Right lobe of liver (tissue), 6 donors: Measurements from ENCODE around the gene ACACA. TPM values are rescaled to one million over a fixed set of nuclear protein-coding genes. Genes with fewer than 3 reads are reported as not detected.

Source experiments
- ATAC-seq, 4 donors: fragments of 200-7000 bp; cut with Tn5 transposase; one replicate each; pipeline ENCODE4 v1.9.1; 2020; ENCODE audit warnings: mild to moderate bottlenecking in 4 of 4, moderate library complexity in 4 of 4
- DNase-seq, 3 donors: peaks; one replicate each; pipeline ENCODE4 v3.0.0-alpha.2; 2020
- H3K27ac ChIP-seq, 3 donors: fragments of 200-600 bp; one replicate each; pipeline ENCODE4 v1.8.0; 2022
- H3K27me3 ChIP-seq, 2 donors: fragments of 200-600 bp; one replicate each; pipeline ENCODE4 v1.8.0; 2022
- H3K36me3 ChIP-seq, 4 donors: fragments of 200-600 bp; sonication (generic) in 1 of 4; one replicate each; pipeline versions ENCODE4 v1.5.1 to v1.8.0; 2017 to 2022; ENCODE audit warnings: control low read depth in 1 of 4
- H3K4me1 ChIP-seq, 4 donors: fragments of 200-600 bp; sonication (generic) in 1 of 4; one replicate each; pipeline versions ENCODE4 v1.5.1 to v1.8.0; 2017 to 2022; ENCODE audit warnings: control low read depth in 1 of 4
- H3K4me3 ChIP-seq, 3 donors: fragments of 200-600 bp; one replicate each; pipeline ENCODE4 v1.8.0; 2022
- H3K9me3 ChIP-seq, 4 donors: fragments of 200-600 bp; sonication (generic) in 1 of 4; one replicate each; pipeline versions ENCODE4 v1.5.1 to v1.8.0; 2017 to 2022; ENCODE audit warnings: control low read depth in 1 of 4
- CTCF ChIP-seq, 4 donors: fragments of 200-600 bp in 3 of 4; fragments of 450-650 bp in 1 of 4; IDR thresholded peaks; one replicate each; pipeline versions ENCODE4 v1.5.1 to v1.8.0; 2016 to 2022; ENCODE audit warnings: antibody characterized with exemption in 4 of 4, mild to moderate bottlenecking in 2 of 4
- POLR2A ChIP-seq: fragments of 450-650 bp; IDR thresholded peaks from one replicate; pipeline ENCODE4 v1.6.1; 2017; ENCODE audit warnings: antibody characterized with exemption, mild to moderate bottlenecking
- WGBS: methylation state at CpG from one replicate; pipeline ENCODE4 v1.1.6; 2018; ENCODE audit warnings: low coverage, low lambda C conversion rate; ENCODE audit not compliant: insufficient coverage; ENCODE audit errors: missing lambda C conversion rate; 5-methylcytosine and 5-hydroxymethylcytosine counted together
- intact Hi-C, 2 donors: fragments of 100-400 bp; cut with DNase I; formaldehyde crosslinking; loops; one replicate each; pipeline versions ENCODE4 v1.11.2 to v1.14.1; 2022
- total RNA-seq, 6 experiments: library from RNA; depleted of rRNA in 2 of 6; stranded (reverse); fragments of >200 nt in 2 of 6; fragmentation: NEBNext Ultra II Directional in 3 of 6; extraction: Animal tissue kit (Norgen Biotek cat#: 25700) in 3 of 6; gene quantifications; one replicate each; pipeline versions ENCODE4 v1.1.0 to v1.2.4, GENCODE V29; 2016 to 2023
- donor health status: DM: no; HTN: yes; CAD: no.
- donor health status: DM: no; HTN: no; CAD: no.
- donor health status: DM: no; HTN: no; CAD: no.
- donor health status: DM: no; HTN: yes; CAD: no.
- donor health status: DM: no; HTN: yes; CAD: no.

The ACACA gene
- total RNA-seq, 6 experiments from 2014 or later = 14.6 to 56.4 (median 27.1) TPM

GRCh38 chr17:37305406-37305905, 101.2 kb downstream of the ACACA start:
- no peak for DNase-seq
- Histone ChIP-seq H3K9me3 (no peaks in the 10 kb centered on the region), H3K4me3 (no peak overlapping the region), H3K27ac (no peak overlapping the region), H3K4me1 (peaks cover 0 to 6% (median 0%) of the 10 kb centered on the region in 4 donors), H3K27me3 (no peaks in the 10 kb centered on the region), H3K36me3 (peaks cover 0 to 7% (median 0%) of the 10 kb centered on the region in 4 donors)
- intact Hi-C loops = no loop called here
- ATAC-seq = no peak
- 75% methylated on average over 2 of the region's 2 CpGs for WGBS
- no peak for TF ChIP-seq POLR2A
- no peak for TF ChIP-seq CTCF (IDR thresholded peaks at IDR 0.05)

- H3K36me3 ChIP-seq = peaks cover 0 to 7% (median 0%) of the 10 kb centered on the region in 4 donors
- no peak overlapping the region for H3K4me3 ChIP-seq
- ATAC-seq (peak in 2 of 4 donors; percentile 35 to 38), DNase-seq (no peak)
- no peaks in the 10 kb centered on the region for H3K27me3 ChIP-seq
- H3K4me1 ChIP-seq = peaks cover 0 to 10% (median 0%) of the 10 kb centered on the region in 4 donors
- H3K9me3 ChIP-seq = no peaks in the 10 kb centered on the region
- H3K27ac ChIP-seq = no peak overlapping the region
- intact Hi-C loops = no loop called here
- TF ChIP-seq POLR2A = no peak
- no peak for TF ChIP-seq CTCF (IDR thresholded peaks at IDR 0.05)
- WGBS = 68% methylated on average over 3 of the region's 4 CpGs
Observed at GRCh38 chr17:37301288-37301687, 105.3 kb downstream of the ACACA start.

- TF ChIP-seq POLR2A (no peak), CTCF (IDR thresholded peaks at IDR 0.05) (no peak)
- WGBS = 63% methylated on average over 2 of the region's 2 CpGs
- H3K4me3 ChIP-seq = no peak overlapping the region
- H3K36me3 ChIP-seq = peaks cover 0 to 7% (median 0%) of the 10 kb centered on the region in 4 donors
- ATAC-seq (no peak), DNase-seq (no peak)
- H3K27ac ChIP-seq = no peak overlapping the region
- H3K27me3 ChIP-seq = no peaks in the 10 kb centered on the region
- intact Hi-C loops = no loop called here
- peaks cover 0 to 10% (median 0%) of the 10 kb centered on the region in 4 donors for H3K4me1 ChIP-seq
- H3K9me3 ChIP-seq = no peaks in the 10 kb centered on the region
Observed at GRCh38 chr17:37300683-37301082, 106.0 kb downstream of the ACACA start.

- DNase-seq (no peak), ATAC-seq (no peak)
- H3K9me3 ChIP-seq = no peaks in the 10 kb centered on the region
- H3K36me3 ChIP-seq = peaks cover 0 to 4% (median 0%) of the 10 kb centered on the region in 4 donors
- intact Hi-C loops = no loop called here
- whole genome bisulfite sequencing = 73% methylated on average over 7 of the region's 7 CpGs
- TF ChIP-seq POLR2A (no peak), CTCF (IDR thresholded peaks at IDR 0.05) (no peak)
- H3K4me1 ChIP-seq = peaks cover 0 to 10% (median 0%) of the 10 kb centered on the region in 4 donors
- H3K27ac ChIP-seq = no peak overlapping the region
- H3K27me3 ChIP-seq = no peaks in the 10 kb centered on the region
- no peak overlapping the region for H3K4me3 ChIP-seq
Observed at GRCh38 chr17:37299257-37299980, 107.2 kb downstream of the ACACA start.
